HK-2 (cell line): ENCODE results near the gene NLN.

Experiments
- DNase-seq: peaks from one replicate; pipeline ENCODE4 v3.0.0-alpha.2; 2018; ENCODE audit not compliant: unreplicated experiment

NLN gene

GRCh38 chr5:65808818-65809217, 86.8 kb downstream of the NLN start:
- no peak for DNase-seq

GRCh38 chr5:65809817-65810531, 88.0 kb downstream of the NLN start:
- DNase-seq, result no peak

GRCh38 chr5:65811004-65811403, 89.0 kb downstream of the NLN start:
- DNase-seq, result no peak

GRCh38 chr5:65811885-65812284, 89.9 kb downstream of the NLN start:
- DNase-seq, result no peak

- DNase-seq, result no peak
Measured at GRCh38 chr5:65812648-65813047, 90.6 kb downstream of the NLN start.

GRCh38 chr5:65813174-65813573, 91.2 kb downstream of the NLN start:
- DNase-seq, result no peak

GRCh38 chr5:65815161-65815560, 93.2 kb downstream of the NLN start:
- DNase-seq, result no peak

- DNase-seq, result no peak
Measured at GRCh38 chr5:65816729-65817128, 94.7 kb downstream of the NLN start.

GRCh38 chr5:65817931-65818330, 95.9 kb downstream of the NLN start:
- DNase-seq, result no peak

- DNase-seq, result no peak
Measured at GRCh38 chr5:65818592-65818991, 96.6 kb downstream of the NLN start.

GRCh38 chr5:65819215-65819904, 97.4 kb downstream of the NLN start:
- DNase-seq, result no peak

GRCh38 chr5:65819905-65820240, 97.9 kb downstream of the NLN start:
- DNase-seq, result no peak

- DNase-seq, result no peak
Measured at GRCh38 chr5:65820373-65820772, 98.4 kb downstream of the NLN start.

- no peak for DNase-seq
Measured at GRCh38 chr5:65821966-65822365, 100.0 kb downstream of the NLN start.

GRCh38 chr5:65822710-65823109, 100.7 kb downstream of the NLN start:
- DNase-seq, result no peak

GRCh38 chr5:65823204-65823603, 101.2 kb downstream of the NLN start:
- no peak for DNase-seq

GRCh38 chr5:65823845-65824445, 101.9 kb downstream of the NLN start:
- no peak for DNase-seq

- no peak for DNase-seq
Measured at GRCh38 chr5:65825408-65826328, 103.7 kb downstream of the NLN start.

GRCh38 chr5:65828022-65828896, 106.3 kb downstream of the NLN start:
- DNase-seq, result no peak

- no peak for DNase-seq
Measured at GRCh38 chr5:65830856-65831255, 108.9 kb downstream of the NLN start.

- no peak for DNase-seq
Measured at GRCh38 chr5:65831276-65831675, 109.3 kb downstream of the NLN start.
